HG02870 (cell line): ENCODE measurements around the gene SKP2.
"Not testable (repeated sequence)": the region's sequence is repeated elsewhere in the genome, so short reads cannot be mapped to it uniquely, and the experiment has no call there.

Source experiments
- ATAC-seq: cut with Tn5 transposase; IDR thresholded peaks from one replicate; pipeline ENCODE4 v1.9.1; 2021; ENCODE audit warnings: mild to moderate bottlenecking, moderate library complexity; ENCODE audit not compliant: unreplicated experiment

The SKP2 gene

GRCh38 chr5:36156121-36156601 is 4.2 kb downstream of the SKP2 start:
- no peak for ATAC-seq

- no peak for ATAC-seq
These were observed 4.7 kb downstream of the SKP2 start for GRCh38 chr5:36156619-36157018.

- ATAC-seq, result no peak
These were observed 6.2 kb downstream of the SKP2 start for GRCh38 chr5:36158144-36158543.

GRCh38 chr5:36160617-36161016 is 8.7 kb downstream of the SKP2 start:
- no peak for ATAC-seq

GRCh38 chr5:36161361-36161760 is 9.4 kb downstream of the SKP2 start:
- ATAC-seq, result no peak

GRCh38 chr5:36162810-36163486 is 11.0 kb downstream of the SKP2 start:
- ATAC-seq, result no peak

- ATAC-seq, result no peak
These were observed 12.6 kb downstream of the SKP2 start for GRCh38 chr5:36164461-36164860.

- no peak for ATAC-seq
These were observed 16.8 kb downstream of the SKP2 start for GRCh38 chr5:36168737-36169136.

- no peak for ATAC-seq
These were observed 19.0 kb downstream of the SKP2 start for GRCh38 chr5:36170832-36171424.

- ATAC-seq, result no peak
These were observed 20.7 kb downstream of the SKP2 start for GRCh38 chr5:36172599-36172998.

GRCh38 chr5:36173426-36173825 is 21.5 kb downstream of the SKP2 start:
- ATAC-seq, result no peak

- ATAC-seq, result no peak
These were observed 22.2 kb downstream of the SKP2 start for GRCh38 chr5:36174119-36174518.

GRCh38 chr5:36175043-36175442 is 23.1 kb downstream of the SKP2 start:
- ATAC-seq, result no peak

GRCh38 chr5:36177154-36177553 is 25.2 kb downstream of the SKP2 start:
- peak; percentile 96 for ATAC-seq

GRCh38 chr5:36177715-36178523 is 26.0 kb downstream of the SKP2 start:
- ATAC-seq, result no peak

GRCh38 chr5:36178524-36178890 is 26.6 kb downstream of the SKP2 start:
- ATAC-seq, result no peak

GRCh38 chr5:36179950-36180349 is 28.0 kb downstream of the SKP2 start:
- ATAC-seq, result no peak

GRCh38 chr5:36180556-36181350 is 28.8 kb downstream of the SKP2 start:
- no peak for ATAC-seq

- no peak for ATAC-seq
These were observed 29.9 kb downstream of the SKP2 start for GRCh38 chr5:36181774-36182173.

- not testable (repeated sequence) for ATAC-seq
These were observed 32.5 kb downstream of the SKP2 start for GRCh38 chr5:36184408-36184807.

GRCh38 chr5:36193746-36194145 is 41.8 kb downstream of the SKP2 start:
- no peak for ATAC-seq
